Fibroblast of lung (primary cell): ENCODE results near the gene TMEM131L.

Experiments
- EZH2 ChIP-seq: IDR thresholded peaks from 2 replicates; pipeline ENCODE4 v1.5.1; 2012; ENCODE audit warnings: low read length, control low read depth, mild to moderate bottlenecking; ENCODE audit errors: missing control alignments
- TF ChIP-seq, protein P1 (sequence below), 2 donors: IDR thresholded peaks in 1 of 2; conservative IDR thresholded peaks in 1 of 2; 1 replicate in 1 of 2; 2 replicates in 1 of 2; pipeline ENCODE4 v1.5.1; 2011 to 2012; ENCODE audit warnings: low read length in 2 of 2, control low read depth in 1 of 2, inconsistent platforms in 1 of 2, low read depth in 1 of 2, mild to moderate bottlenecking in 1 of 2

- TF ChIP-seq, protein P1, sequence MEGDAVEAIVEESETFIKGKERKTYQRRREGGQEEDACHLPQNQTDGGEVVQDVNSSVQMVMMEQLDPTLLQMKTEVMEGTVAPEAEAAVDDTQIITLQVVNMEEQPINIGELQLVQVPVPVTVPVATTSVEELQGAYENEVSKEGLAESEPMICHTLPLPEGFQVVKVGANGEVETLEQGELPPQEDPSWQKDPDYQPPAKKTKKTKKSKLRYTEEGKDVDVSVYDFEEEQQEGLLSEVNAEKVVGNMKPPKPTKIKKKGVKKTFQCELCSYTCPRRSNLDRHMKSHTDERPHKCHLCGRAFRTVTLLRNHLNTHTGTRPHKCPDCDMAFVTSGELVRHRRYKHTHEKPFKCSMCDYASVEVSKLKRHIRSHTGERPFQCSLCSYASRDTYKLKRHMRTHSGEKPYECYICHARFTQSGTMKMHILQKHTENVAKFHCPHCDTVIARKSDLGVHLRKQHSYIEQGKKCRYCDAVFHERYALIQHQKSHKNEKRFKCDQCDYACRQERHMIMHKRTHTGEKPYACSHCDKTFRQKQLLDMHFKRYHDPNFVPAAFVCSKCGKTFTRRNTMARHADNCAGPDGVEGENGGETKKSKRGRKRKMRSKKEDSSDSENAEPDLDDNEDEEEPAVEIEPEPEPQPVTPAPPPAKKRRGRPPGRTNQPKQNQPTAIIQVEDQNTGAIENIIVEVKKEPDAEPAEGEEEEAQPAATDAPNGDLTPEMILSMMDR (conservative IDR thresholded peaks at IDR 0.05 in 1 of 2, IDR thresholded peaks at IDR 0.05 in 1 of 2; ENCODE audit: low read depth in 1 of 2, low read length in 2 of 2) = no peak
- TF ChIP-seq EZH2 = no peak
Measured at GRCh38 chr4:153529646-153530045, 63.5 kb downstream of the TMEM131L start.
